HUES64 (cell line): ENCODE results near the gene SORCS3.

Experiments
- H3K27ac ChIP-seq: 2 replicates; pipeline ENCODE4 v1.7.0; 2013; ENCODE audit warnings: low read depth, low read length, inconsistent platforms
- H3K27me3 ChIP-seq: 2 replicates; pipeline ENCODE4 v1.6.1; 2013; ENCODE audit warnings: mild to moderate bottlenecking, low read length; ENCODE audit not compliant: insufficient read depth
- H3K36me3 ChIP-seq: 2 replicates; pipeline ENCODE4 v1.6.1; 2013; ENCODE audit warnings: mild to moderate bottlenecking, low read length; ENCODE audit not compliant: insufficient read depth
- H3K4me1 ChIP-seq: 2 replicates; pipeline ENCODE4 v1.6.1; 2013; ENCODE audit warnings: mild to moderate bottlenecking, low read length, moderate library complexity; ENCODE audit not compliant: insufficient read depth
- H3K4me3 ChIP-seq: 2 replicates; pipeline ENCODE4 v1.5.1; 2013; ENCODE audit warnings: mild to moderate bottlenecking, low read length, moderate library complexity
- H3K9ac ChIP-seq: 2 replicates; pipeline ENCODE4 v1.6.1; 2013; ENCODE audit warnings: mild to moderate bottlenecking, low read depth, low read length
- H3K9me3 ChIP-seq: 2 replicates; pipeline ENCODE4 v1.6.1; 2013; ENCODE audit warnings: low read depth, low read length; ENCODE audit not compliant: insufficient read depth
- WGBS: fragments of 150-250, 120-280 bp; methylation state at CpG from one replicate; pipeline ENCODE4 v1.1.7; 2013; ENCODE audit warnings: missing lambda C conversion rate; 5-methylcytosine and 5-hydroxymethylcytosine counted together

Gene SORCS3

DNA sequence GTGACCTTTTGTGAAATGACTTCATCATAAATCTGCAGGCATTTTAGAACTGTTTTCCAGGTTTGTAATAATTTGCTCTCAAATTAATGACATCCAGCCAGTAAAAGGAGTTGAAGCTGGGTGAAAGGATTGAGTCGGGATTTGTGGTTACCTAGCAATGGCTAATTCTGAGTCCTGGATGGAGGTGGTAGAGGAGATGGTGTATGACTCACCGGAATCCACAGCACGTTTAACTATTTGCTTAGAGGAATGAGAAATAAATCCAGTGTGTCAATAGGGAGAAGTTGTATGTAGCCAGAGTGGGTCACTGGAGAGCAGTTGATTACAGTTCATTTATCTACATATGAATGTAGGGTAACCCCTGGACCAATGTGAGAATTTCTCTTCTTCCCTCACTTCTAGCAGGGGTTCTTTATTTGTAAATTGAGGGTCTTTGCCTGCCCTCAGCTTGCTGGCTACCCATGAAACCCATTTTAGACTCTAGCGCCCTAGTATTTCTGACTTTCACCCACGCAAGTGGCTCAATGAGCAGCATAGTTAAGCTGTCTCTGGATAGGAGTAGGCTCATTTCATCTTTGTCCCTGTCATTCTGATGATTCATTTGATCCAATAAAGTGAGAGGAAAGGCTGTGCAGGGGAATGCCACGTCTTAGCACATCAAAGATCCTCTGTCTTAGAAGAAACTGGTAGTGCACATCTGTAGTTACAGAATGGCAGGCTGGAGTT is 547.8 kb downstream of the SORCS3 start:
- H3K4me3 ChIP-seq, result no peak overlapping the region
- 82% methylated on average over 6 of the region's 6 CpGs for WGBS
- H3K9ac ChIP-seq, result no peak overlapping the region
- H3K27me3 ChIP-seq, result no peaks in the 10 kb centered on the region
- no peak overlapping the region for H3K27ac ChIP-seq
- no peaks in the 10 kb centered on the region for H3K36me3 ChIP-seq
- H3K4me1 ChIP-seq, result no peaks in the 10 kb centered on the region
- H3K9me3 ChIP-seq, result no peaks in the 10 kb centered on the region

DNA sequence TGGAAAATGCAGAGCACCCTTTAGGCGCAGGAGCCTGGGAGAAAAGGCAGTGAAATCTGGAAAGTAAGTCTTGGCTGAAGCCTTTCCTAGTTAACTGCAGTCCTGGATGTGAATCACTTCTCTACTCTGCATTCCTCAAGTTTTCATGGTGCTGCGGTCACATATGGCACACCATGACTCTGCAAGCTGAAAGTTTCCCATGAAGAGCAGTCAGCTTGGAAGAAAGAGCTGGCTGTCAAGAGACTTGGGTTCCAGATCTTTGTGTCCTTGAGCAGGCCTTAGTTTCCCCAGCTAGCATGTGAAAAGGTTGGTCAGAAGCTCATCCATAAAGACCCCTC is 548.3 kb downstream of the SORCS3 start:
- no peak overlapping the region for H3K9ac ChIP-seq
- 93% methylated on average over 2 of the region's 2 CpGs for WGBS
- no peaks in the 10 kb centered on the region for H3K27me3 ChIP-seq
- no peak overlapping the region for H3K27ac ChIP-seq
- H3K4me1 ChIP-seq, result no peaks in the 10 kb centered on the region
- H3K36me3 ChIP-seq, result no peaks in the 10 kb centered on the region
- no peaks in the 10 kb centered on the region for H3K9me3 ChIP-seq
- no peak overlapping the region for H3K4me3 ChIP-seq

GRCh38 chr10:105192146-105192545 is 551.1 kb downstream of the SORCS3 start:
- Histone ChIP-seq H3K27me3 (no peaks in the 10 kb centered on the region), H3K4me1 (no peaks in the 10 kb centered on the region), H3K27ac (no peak overlapping the region), H3K4me3 (no peak overlapping the region), H3K9me3 (no peaks in the 10 kb centered on the region), H3K36me3 (no peaks in the 10 kb centered on the region), H3K9ac (no peak overlapping the region)
- WGBS, result 91% methylated on average over 3 of the region's 4 CpGs

- H3K4me3 ChIP-seq, result no peak overlapping the region
- H3K36me3 ChIP-seq, result no peaks in the 10 kb centered on the region
- WGBS, result 95% methylated on average over 1 of the region's 2 CpGs
- no peaks in the 10 kb centered on the region for H3K9me3 ChIP-seq
- H3K4me1 ChIP-seq, result no peaks in the 10 kb centered on the region
- H3K27me3 ChIP-seq, result no peaks in the 10 kb centered on the region
- no peak overlapping the region for H3K27ac ChIP-seq
- no peak overlapping the region for H3K9ac ChIP-seq
These were observed 551.8 kb downstream of the SORCS3 start for GRCh38 chr10:105192861-105193260.

GRCh38 chr10:105195831-105196230 is 554.7 kb downstream of the SORCS3 start:
- Histone ChIP-seq H3K9ac (no peak overlapping the region), H3K9me3 (no peaks in the 10 kb centered on the region), H3K27ac (no peak overlapping the region), H3K36me3 (no peaks in the 10 kb centered on the region), H3K4me3 (no peak overlapping the region), H3K4me1 (no peaks in the 10 kb centered on the region), H3K27me3 (no peaks in the 10 kb centered on the region)
- 96% methylated on average over 4 of the region's 4 CpGs for WGBS

DNA sequence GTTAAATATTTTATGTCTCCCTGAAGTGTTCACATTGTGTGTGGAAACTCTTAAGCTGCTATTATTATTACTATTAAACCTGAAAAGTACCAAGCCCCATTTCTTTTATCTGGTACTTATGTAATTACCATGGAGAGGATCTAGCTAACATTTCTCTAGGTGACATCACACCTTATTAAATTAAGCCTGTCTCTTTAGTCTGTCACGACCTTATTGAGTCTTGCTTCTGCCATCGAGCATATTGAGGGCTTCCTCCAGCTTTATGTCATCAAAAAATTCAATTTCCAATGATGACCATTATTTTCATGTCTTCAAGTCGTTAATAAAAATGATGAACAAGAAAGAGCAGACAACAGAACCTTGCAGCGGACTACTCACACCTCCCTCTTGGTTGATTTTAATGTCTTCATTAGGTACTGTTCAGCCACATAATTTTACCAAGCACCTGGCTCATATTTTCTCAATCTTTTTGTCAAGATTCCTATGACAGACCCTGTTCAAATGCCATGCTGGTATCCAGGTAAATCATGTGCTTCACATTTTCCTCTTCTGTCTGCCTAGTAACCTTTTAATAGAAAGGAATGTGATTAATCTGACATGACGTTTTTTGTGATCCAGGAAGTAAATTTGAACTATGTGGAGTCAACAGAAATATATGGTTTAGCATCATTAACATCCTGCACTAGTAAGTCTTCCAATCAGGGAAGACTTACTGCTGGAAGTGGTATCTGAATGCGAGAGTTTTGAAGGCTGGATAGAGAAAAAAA is 556.7 kb downstream of the SORCS3 start:
- H3K27ac ChIP-seq, result no peak overlapping the region
- WGBS, result 94% methylated on average over 5 of the region's 6 CpGs
- H3K4me1 ChIP-seq, result no peaks in the 10 kb centered on the region
- H3K27me3 ChIP-seq, result no peaks in the 10 kb centered on the region
- no peaks in the 10 kb centered on the region for H3K36me3 ChIP-seq
- no peak overlapping the region for H3K9ac ChIP-seq
- no peaks in the 10 kb centered on the region for H3K9me3 ChIP-seq
- H3K4me3 ChIP-seq, result no peak overlapping the region

GRCh38 chr10:105206616-105207015 is 565.5 kb downstream of the SORCS3 start:
- no peak overlapping the region for H3K27ac ChIP-seq
- no peak overlapping the region for H3K4me3 ChIP-seq
- no peaks in the 10 kb centered on the region for H3K4me1 ChIP-seq
- H3K27me3 ChIP-seq, result no peaks in the 10 kb centered on the region
- H3K9me3 ChIP-seq, result no peaks in the 10 kb centered on the region
- no peak overlapping the region for H3K9ac ChIP-seq
- no peaks in the 10 kb centered on the region for H3K36me3 ChIP-seq

DNA sequence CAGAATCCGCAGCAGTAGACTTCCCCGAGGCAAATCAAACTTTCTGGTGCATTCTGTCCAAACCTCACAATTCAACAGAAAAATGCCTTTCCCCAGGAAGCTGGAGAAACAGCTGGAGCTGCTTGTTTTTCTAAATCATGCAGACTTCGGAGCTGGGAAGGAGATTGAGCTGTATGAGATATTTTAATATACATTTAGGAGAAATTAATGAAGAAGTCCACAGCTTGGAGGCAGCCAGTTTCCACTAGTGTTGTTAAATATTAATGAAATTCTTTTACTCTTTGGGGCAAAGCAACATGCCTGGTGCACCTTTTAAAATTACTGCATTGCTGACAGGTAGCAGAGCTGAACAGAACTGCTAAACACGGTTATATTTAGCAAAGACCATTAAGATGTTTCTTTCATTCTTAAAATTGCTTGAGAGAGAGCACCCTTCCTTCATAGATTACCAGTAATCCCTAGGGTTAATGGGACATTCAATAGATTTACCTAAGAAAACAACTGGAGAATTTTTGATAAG is 566.4 kb downstream of the SORCS3 start:
- no peaks in the 10 kb centered on the region for H3K27me3 ChIP-seq
- no peaks in the 10 kb centered on the region for H3K9me3 ChIP-seq
- no peaks in the 10 kb centered on the region for H3K4me1 ChIP-seq
- no peaks in the 10 kb centered on the region for H3K36me3 ChIP-seq
- no peak overlapping the region for H3K4me3 ChIP-seq
- no peak overlapping the region for H3K27ac ChIP-seq
- 87% methylated on average over 4 of the region's 4 CpGs for WGBS
- no peak overlapping the region for H3K9ac ChIP-seq

DNA sequence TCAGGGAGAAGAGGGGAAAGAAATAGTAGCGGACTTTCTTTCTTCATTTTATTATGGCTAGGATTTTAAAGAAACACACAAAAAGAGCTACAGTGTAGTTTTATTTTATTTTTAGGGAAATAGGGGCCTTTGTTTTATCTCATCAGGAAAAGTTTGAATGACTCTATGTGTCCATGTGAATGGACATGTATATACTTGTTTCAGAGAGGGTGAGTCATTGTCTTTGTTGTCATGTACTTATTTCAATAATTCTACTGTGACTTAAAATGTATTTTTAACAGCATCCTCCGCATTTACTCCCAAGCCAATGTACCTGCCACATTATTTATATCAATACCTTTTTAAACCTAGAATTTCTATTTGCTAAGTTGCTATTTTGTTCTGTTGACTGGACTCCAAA is 569.5 kb downstream of the SORCS3 start:
- no CpG with 5 or more reads among the region's 2 CpGs for WGBS
- Histone ChIP-seq H3K4me1 (peaks cover 7% of the 10 kb centered on the region; the same call in 1 of the 2 replicates), H3K36me3 (no peaks in the 10 kb centered on the region), H3K9ac (no peak overlapping the region), H3K27me3 (no peaks in the 10 kb centered on the region), H3K9me3 (no peaks in the 10 kb centered on the region), H3K4me3 (no peak overlapping the region), H3K27ac (no peak overlapping the region)

GRCh38 chr10:105237685-105238084 is 596.6 kb downstream of the SORCS3 start:
- WGBS, result 100% methylated on average over 1 of the region's 2 CpGs
- no peak overlapping the region for H3K27ac ChIP-seq
- no peaks in the 10 kb centered on the region for H3K27me3 ChIP-seq
- no peaks in the 10 kb centered on the region for H3K36me3 ChIP-seq
- H3K9ac ChIP-seq, result no peak overlapping the region
- no peak overlapping the region for H3K4me3 ChIP-seq
- peaks cover 18% of the 10 kb centered on the region; the same call in 1 of the 2 replicates for H3K9me3 ChIP-seq
- no peaks in the 10 kb centered on the region for H3K4me1 ChIP-seq

- WGBS, result 91% methylated on average over 2 of the region's 2 CpGs
- Histone ChIP-seq H3K4me3 (no peak overlapping the region), H3K36me3 (no peaks in the 10 kb centered on the region)
These were observed 598.5 kb downstream of the SORCS3 start for GRCh38 chr10:105239311-105240219.

More at GRCh38 chr10:105239311-105240219, 598.5 kb downstream of the SORCS3 start:
- no peak overlapping the region for H3K27ac ChIP-seq
- no peaks in the 10 kb centered on the region for H3K4me1 ChIP-seq
- no peak overlapping the region for H3K9ac ChIP-seq
- H3K9me3 ChIP-seq, result peaks cover 11% of the 10 kb centered on the region; the same call in 1 of the 2 replicates
- H3K27me3 ChIP-seq, result no peaks in the 10 kb centered on the region
